Activated T-helper 1 cell treated with anti-CD3 and anti-CD28 coated beads, Interleukin-2, amount 50 U/mL, for 16 hours (primary cell): ENCODE results near the gene OR7C1.
"Not testable (repeated sequence)": the region's sequence is repeated elsewhere in the genome, so short reads cannot be mapped to it uniquely, and the experiment has no call there.

Experiments used
- DNase-seq, 2 donors: peaks; one replicate each; pipeline ENCODE4 v3.0.0-alpha.2; 2020; ENCODE audit warnings: low read depth in 1 of 2, low spot score in 1 of 2

Gene OR7C1

GRCh38 chr19:14785102-14785793, 49.7 kb downstream of the OR7C1 start:
- DNase-seq, result not testable (repeated sequence)

GRCh38 chr19:14784730-14785101, 50.3 kb downstream of the OR7C1 start:
- DNase-seq, result not testable (repeated sequence)

GRCh38 chr19:14783410-14783998, 51.5 kb downstream of the OR7C1 start:
- DNase-seq, result not testable (repeated sequence)

GRCh38 chr19:14782626-14783409, 52.2 kb downstream of the OR7C1 start:
- DNase-seq, result no peak

GRCh38 chr19:14781713-14782536, 53.1 kb downstream of the OR7C1 start:
- DNase-seq, result not testable (repeated sequence)

- DNase-seq, result not testable (repeated sequence)
Observed at GRCh38 chr19:14780622-14781225, 54.3 kb downstream of the OR7C1 start.

- DNase-seq, result no peak
Observed at GRCh38 chr19:14779151-14779550, 55.8 kb downstream of the OR7C1 start.

GRCh38 chr19:14778110-14778845, 56.7 kb downstream of the OR7C1 start, which contains the start of gene ADGRE2:
ADGRE2 (minus strand) TSS chr19:14778560; CDS start chr19:14776756, 1,804 bp downstream.
- not testable (repeated sequence) for DNase-seq

- DNase-seq, result not testable (repeated sequence)
Observed at GRCh38 chr19:14777645-14778044, 57.3 kb downstream of the OR7C1 start.

GRCh38 chr19:14775869-14776586, 59.0 kb downstream of the OR7C1 start:
- no peak for DNase-seq

- not testable (repeated sequence) for DNase-seq
Observed at GRCh38 chr19:14775326-14775725, 59.7 kb downstream of the OR7C1 start.

- no peak for DNase-seq
Observed at GRCh38 chr19:14774373-14774772, 60.6 kb downstream of the OR7C1 start.

GRCh38 chr19:14773722-14774121, 61.3 kb downstream of the OR7C1 start:
- DNase-seq, result not testable (repeated sequence)

GRCh38 chr19:14772995-14773394, 62.0 kb downstream of the OR7C1 start:
- DNase-seq, result no peak

GRCh38 chr19:14772467-14772866, 62.5 kb downstream of the OR7C1 start:
- DNase-seq, result no peak

GRCh38 chr19:14770944-14771839, 63.8 kb downstream of the OR7C1 start:
- DNase-seq, result no peak

- no peak for DNase-seq
Observed at GRCh38 chr19:14770136-14770535, 64.8 kb downstream of the OR7C1 start.

GRCh38 chr19:14769201-14769600, 65.8 kb downstream of the OR7C1 start:
- DNase-seq, result no peak
